Measurements from ENCODE around the gene PGAM5.
"Not testable (repeated sequence)": the region's sequence is repeated elsewhere in the genome, so short reads cannot be mapped to it uniquely, and the experiment has no call there.

The PGAM5 gene

DNA sequence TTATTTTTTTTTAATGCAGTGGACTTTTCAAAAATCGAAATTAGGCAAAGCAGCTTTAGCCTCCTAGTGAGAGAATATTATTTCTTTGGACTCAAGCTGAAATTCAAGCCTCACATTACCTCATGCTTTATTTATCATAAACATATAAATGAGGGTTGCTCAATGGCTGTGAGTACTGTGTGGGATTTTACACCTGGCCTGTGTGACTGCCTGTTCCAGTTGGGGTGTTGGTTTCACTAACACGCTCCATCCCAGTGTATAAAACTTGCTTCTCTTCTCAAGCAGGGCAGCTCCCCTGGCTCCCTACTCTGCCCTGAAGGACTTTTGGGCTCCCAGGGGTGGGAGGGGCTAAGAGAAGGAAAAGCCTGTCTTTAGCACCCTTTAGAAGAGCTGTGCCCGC lies 36.0 kb downstream of the PGAM5 start:
- DNase-seq (ENCODE audit: extremely low spot score), result no peak
- CTCF ChIA-PET, result no interaction called here
- POLR2A ChIA-PET, result no interaction called here
- no peak for TF ChIP-seq ZNF384 (IDR thresholded peaks at IDR 0.05)
- no peak for TF ChIP-seq FOXM1 (IDR thresholded peaks at IDR 0.05; ENCODE audit: borderline replicate concordance)
- TF ChIP-seq FOXK2 (IDR thresholded peaks at IDR 0.05), result no peak
- TF ChIP-seq SP1 (IDR thresholded peaks at IDR 0.05), result no peak
- no peak for TF ChIP-seq BHLHE40 (IDR thresholded peaks at IDR 0.05; ENCODE audit: borderline replicate concordance)
- no peak for TF ChIP-seq ARNT (IDR thresholded peaks at IDR 0.05)
- no peak for TF ChIP-seq PKNOX1 (IDR thresholded peaks at IDR 0.05)
- TF ChIP-seq NFRKB (IDR thresholded peaks at IDR 0.05), result no peak
- no peak for TF ChIP-seq CTBP1 (IDR thresholded peaks at IDR 0.05; ENCODE audit: borderline replicate concordance)
- TF ChIP-seq LEF1 (IDR thresholded peaks at IDR 0.05; ENCODE audit: borderline replicate concordance), result no peak
- TF ChIP-seq HDGF (IDR thresholded peaks at IDR 0.05; ENCODE audit: borderline replicate concordance), result no peak
- TF ChIP-seq TARDBP (IDR thresholded peaks at IDR 0.05), result no peak
- TF ChIP-seq L3MBTL2 (conservative IDR thresholded peaks at IDR 0.05), result no peak
- no peak for TF ChIP-seq ELF4 (IDR thresholded peaks at IDR 0.05)
- no peak for TF ChIP-seq SUZ12 (IDR thresholded peaks at IDR 0.05)
- no peak for TF ChIP-seq FOXA1 (IDR thresholded peaks at IDR 0.05)

GRCh38 chr12:132747395-132747794 lies 36.8 kb downstream of the PGAM5 start:
- ChIA-PET POLR2A (no interaction called here), CTCF (no interaction called here)
- TF ChIP-seq FOXK2 (IDR thresholded peaks at IDR 0.05) (no peak), SUZ12 (IDR thresholded peaks at IDR 0.05) (no peak), ZNF384 (IDR thresholded peaks at IDR 0.05) (no peak), FOXM1 (IDR thresholded peaks at IDR 0.05; ENCODE audit: borderline replicate concordance) (no peak)
- no peak for DNase-seq (ENCODE audit: extremely low spot score)

GRCh38 chr12:132747896-132748295 lies 37.3 kb downstream of the PGAM5 start:
- no peak for DNase-seq (ENCODE audit: extremely low spot score)
- ChIA-PET CTCF (no interaction called here), POLR2A (no interaction called here)
- TF ChIP-seq L3MBTL2 (conservative IDR thresholded peaks at IDR 0.05), result no peak
- no peak for TF ChIP-seq SP1 (IDR thresholded peaks at IDR 0.05)
- TF ChIP-seq ARNT (IDR thresholded peaks at IDR 0.05), result no peak
- TF ChIP-seq FOXM1 (IDR thresholded peaks at IDR 0.05; ENCODE audit: borderline replicate concordance), result no peak
- no peak for TF ChIP-seq ZNF384 (IDR thresholded peaks at IDR 0.05)
- no peak for TF ChIP-seq HDGF (IDR thresholded peaks at IDR 0.05; ENCODE audit: borderline replicate concordance)
- no peak for TF ChIP-seq LEF1 (IDR thresholded peaks at IDR 0.05; ENCODE audit: borderline replicate concordance)
- TF ChIP-seq BHLHE40 (IDR thresholded peaks at IDR 0.05; ENCODE audit: borderline replicate concordance), result no peak
- TF ChIP-seq PKNOX1 (IDR thresholded peaks at IDR 0.05), result no peak
- no peak for TF ChIP-seq FOXK2 (IDR thresholded peaks at IDR 0.05)

- DNase-seq (ENCODE audit: extremely low spot score), result no peak
- POLR2A ChIA-PET, result interaction anchor here (1.0 kb wide), 1 partner anchor 12 kb away, joined by 3 read pairs; no protein-coding TSS in a partner anchor
- TF ChIP-seq SP1 (IDR thresholded peaks at IDR 0.05) (no peak), BHLHE40 (IDR thresholded peaks at IDR 0.05; ENCODE audit: borderline replicate concordance) (no peak), LEF1 (IDR thresholded peaks at IDR 0.05; ENCODE audit: borderline replicate concordance) (no peak), CTBP1 (IDR thresholded peaks at IDR 0.05; ENCODE audit: borderline replicate concordance) (no peak), PKNOX1 (IDR thresholded peaks at IDR 0.05) (no peak), ELF4 (IDR thresholded peaks at IDR 0.05) (no peak), ARNT (IDR thresholded peaks at IDR 0.05) (no peak), ZNF384 (IDR thresholded peaks at IDR 0.05) (no peak), NFRKB (IDR thresholded peaks at IDR 0.05) (no peak), HDGF (IDR thresholded peaks at IDR 0.05; ENCODE audit: borderline replicate concordance) (no peak)
- CTCF ChIA-PET, result no interaction called here
Measured at GRCh38 chr12:132748319-132748718, 37.7 kb downstream of the PGAM5 start.

DNA sequence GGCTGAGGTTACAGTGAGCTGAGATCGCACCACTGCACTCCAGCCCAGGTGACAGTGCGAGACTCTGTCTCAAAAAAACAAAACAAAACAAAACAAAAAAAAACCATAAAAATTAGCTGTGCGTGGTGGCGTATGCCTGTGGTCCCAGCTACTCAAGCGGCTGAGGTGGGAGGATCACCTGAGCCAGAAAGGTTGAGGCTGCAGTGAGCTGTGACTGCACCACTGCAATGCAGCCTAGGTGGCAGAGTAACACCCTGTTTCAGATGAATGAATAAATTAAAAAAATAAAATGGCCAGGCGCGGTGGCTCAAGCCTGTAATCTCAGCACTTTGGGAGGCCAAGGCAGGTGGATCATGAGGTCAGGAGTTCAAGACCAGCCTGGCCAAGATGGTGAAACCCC lies 43.0 kb downstream of the PGAM5 start:
- DNase-seq (ENCODE audit: extremely low spot score); POLR2A ChIA-PET; CTCF ChIA-PET: not testable (repeated sequence)

GRCh38 chr12:132754160-132754932 lies 43.7 kb downstream of the PGAM5 start:
- CTCF ChIA-PET, result interaction anchor here (0.6 kb wide), 1 partner anchor 107 kb away, joined by 3 read pairs; no protein-coding TSS in a partner anchor
- POLR2A ChIA-PET, result no interaction called here
- no peak for TF ChIP-seq ARNT (IDR thresholded peaks at IDR 0.05)
- no peak for TF ChIP-seq HDGF (IDR thresholded peaks at IDR 0.05; ENCODE audit: borderline replicate concordance)
- no peak for TF ChIP-seq FOXK2 (IDR thresholded peaks at IDR 0.05)
- no peak for TF ChIP-seq LEF1 (IDR thresholded peaks at IDR 0.05; ENCODE audit: borderline replicate concordance)
- TF ChIP-seq FOXA1 (IDR thresholded peaks at IDR 0.05), result no peak
- TF ChIP-seq NFRKB (IDR thresholded peaks at IDR 0.05), result no peak
- TF ChIP-seq ZNF384 (IDR thresholded peaks at IDR 0.05), result no peak
- no peak for TF ChIP-seq TARDBP (IDR thresholded peaks at IDR 0.05)
- TF ChIP-seq SUZ12 (IDR thresholded peaks at IDR 0.05), result no peak
- no peak for DNase-seq (ENCODE audit: extremely low spot score)

DNA sequence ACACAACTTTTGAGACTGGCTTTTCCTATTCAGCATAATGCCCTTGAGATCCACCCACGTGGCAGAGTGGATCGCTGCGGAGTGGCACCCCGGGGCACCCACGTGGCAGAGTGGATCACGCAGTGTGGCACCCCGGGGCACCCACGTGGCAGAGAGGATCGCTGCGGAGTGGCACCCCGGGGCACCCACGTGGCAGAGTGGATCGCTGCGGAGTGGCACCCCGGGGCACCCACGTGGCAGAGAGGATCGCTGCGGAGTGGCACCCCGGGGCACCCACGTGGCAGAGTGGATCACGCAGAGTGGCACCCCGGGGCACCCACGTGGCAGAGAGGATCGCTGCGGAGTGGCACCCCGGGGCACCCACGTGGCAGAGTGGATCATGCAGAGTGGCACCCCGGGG lies 48.2 kb downstream of the PGAM5 start:
- CTCF ChIA-PET, result interaction anchor here (1.2 kb wide), 1 partner anchor 17 kb away, joined by 3 read pairs; no protein-coding TSS in a partner anchor
- POLR2A ChIA-PET; DNase-seq (ENCODE audit: extremely low spot score): not testable (repeated sequence)
